LoVo (cell line): Measurements from ENCODE around the gene LRBA.

ENCODE experiments used
- DNase-seq: peaks from one replicate; pipeline ENCODE4 v3.0.0-alpha.2; 2016; ENCODE audit warnings: low spot score

The LRBA gene

GRCh38 chr4:150725957-150726523, 289.0 kb downstream of the LRBA start:
- DNase-seq = no peak

- DNase-seq = no peak
Measured at GRCh38 chr4:150723727-150724411, 291.2 kb downstream of the LRBA start.

DNA sequence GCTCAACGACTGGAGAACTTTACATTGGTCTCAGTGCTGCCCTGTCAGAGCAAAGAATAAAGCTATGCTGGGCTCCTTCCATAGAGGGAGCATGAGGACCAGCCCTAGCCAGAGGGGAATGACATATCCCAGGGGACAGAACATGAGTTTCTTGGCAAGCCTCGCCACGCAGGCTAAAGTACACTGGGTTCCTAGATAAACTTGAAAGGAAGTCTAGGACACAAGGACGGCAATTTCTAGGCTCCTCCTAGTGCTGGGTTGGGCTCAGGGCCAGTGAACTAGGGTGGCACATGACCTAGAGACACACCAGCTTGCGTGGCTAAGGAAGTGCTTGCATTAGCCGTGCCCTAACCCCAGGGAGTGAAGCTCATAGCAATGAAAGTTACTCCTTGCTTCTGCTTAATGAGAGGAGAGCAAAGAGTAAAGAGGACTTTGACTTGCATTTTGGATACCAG, 292.1 kb downstream of the LRBA start:
- peak; percentile 86 for DNase-seq

DNA sequence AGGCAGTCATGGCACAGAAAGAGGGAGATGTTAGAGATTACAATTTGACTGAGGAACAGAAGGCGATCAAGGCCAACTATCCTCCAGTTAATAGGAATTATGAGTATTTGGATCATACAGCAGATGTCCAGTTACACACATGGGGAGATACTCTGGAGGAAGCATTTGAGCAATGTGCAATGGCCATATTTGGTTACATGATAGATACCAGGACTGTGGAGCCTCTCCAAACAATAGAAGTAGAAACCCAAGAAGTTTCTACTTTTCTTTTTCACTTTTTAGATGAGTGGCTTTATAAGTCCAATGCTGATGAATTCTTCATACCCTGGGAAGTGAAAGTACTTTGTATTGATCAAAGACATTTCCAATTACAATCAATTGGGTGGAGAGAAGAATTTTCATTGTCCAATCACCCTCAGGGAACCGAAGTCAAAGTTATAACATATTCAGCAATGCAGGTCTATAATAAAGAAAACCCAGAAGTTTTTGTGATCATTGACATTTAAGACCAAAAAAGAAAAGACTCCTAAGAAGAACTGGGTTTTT, 294.0 kb downstream of the LRBA start:
- no peak for DNase-seq

- no peak for DNase-seq
Measured at GRCh38 chr4:150717952-150718351, 297.1 kb downstream of the LRBA start.

DNA sequence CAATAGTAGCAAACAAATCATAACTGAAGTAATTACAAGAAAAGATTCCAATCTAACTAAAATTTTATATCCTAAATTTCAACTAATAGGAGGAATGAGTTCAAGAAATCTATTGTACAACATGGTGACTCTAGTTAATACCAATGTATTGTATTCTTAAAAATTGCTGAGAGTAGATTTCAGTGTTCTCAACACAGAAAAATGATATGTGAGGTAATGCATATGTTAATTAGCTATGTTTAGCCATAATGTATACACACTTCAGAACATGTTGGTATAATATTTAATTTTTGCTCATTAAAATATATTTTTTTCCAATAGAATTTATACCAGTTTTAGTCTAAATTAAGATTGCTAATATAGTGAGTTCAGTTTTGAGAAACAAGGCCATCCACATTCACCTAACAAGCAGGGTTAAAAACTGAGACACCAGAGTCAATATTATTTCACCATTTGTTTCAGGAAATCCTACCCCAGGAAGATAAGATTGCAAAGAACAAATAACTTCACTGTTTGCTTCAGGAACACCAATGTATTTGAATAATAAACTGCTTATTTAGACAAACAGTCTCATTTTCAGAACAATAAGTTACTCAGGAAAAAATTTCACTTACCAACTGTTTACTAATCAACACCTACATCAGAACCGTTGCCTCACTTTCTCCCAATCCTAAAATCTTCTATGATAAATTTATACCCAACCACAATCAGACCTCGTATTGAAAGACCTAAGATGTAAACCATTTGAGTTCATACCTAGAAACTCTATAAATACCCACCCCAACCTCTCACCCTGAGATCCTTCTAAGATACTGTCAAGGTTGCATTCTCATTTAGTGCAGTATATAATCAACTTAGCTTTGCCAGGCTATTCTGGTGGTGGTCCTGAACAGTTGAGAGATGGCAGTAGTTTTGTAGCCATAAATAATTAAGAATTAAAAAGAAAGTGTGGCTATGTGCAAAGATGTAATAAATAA, 300.3 kb downstream of the LRBA start:
- DNase-seq = no peak

- DNase-seq = no peak
Measured at GRCh38 chr4:150713251-150713650, 301.8 kb downstream of the LRBA start.

DNA sequence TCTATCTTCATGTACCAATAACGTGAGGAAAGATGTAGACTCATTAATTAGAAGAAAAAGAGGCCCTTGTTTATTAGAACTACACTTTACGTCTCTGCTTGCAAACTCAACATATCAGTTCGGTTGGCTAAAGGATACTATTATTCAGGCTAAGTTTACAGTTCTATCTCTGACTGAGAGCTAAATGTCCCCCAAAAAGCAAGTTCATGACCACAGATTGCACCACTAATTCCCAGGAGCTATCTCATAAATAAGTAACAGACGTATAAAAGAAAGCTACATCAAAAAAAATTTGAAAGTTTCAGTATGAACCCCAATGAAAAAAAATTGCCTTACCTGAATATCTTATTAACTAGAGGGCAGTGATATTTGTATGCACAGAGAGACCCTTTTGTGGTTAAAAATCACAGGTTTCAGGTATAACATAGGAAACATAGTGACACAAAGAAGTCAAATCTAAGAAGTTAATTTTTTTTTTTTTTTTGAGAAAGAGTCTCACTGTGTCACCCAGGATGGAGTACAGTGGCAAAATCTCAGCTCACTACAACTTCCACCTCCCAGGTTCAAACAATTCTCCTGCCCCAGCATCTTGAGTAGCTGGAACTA, 304.2 kb downstream of the LRBA start:
- DNase-seq = no peak

GRCh38 chr4:150708004-150708403, 307.1 kb downstream of the LRBA start:
- no peak for DNase-seq

GRCh38 chr4:150699599-150699998, 315.5 kb downstream of the LRBA start:
- no peak for DNase-seq

DNA sequence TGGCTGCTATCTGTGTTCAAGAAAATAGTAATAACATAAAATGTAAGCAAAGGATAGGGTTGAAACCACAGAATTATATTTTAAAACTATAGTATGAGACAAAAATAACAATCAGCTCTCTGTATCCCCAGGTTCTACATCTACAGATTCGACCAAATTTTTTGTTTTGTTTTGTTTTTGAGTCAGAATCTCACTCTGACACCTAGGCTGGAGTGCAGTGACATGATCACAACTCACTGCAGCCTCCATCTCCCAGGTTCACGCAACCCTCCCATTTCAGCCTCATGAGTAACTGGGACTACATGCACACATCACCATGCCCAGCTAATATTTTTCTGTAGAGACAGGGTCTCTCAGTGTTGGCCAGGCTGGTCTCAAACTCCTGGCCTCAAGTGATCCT, 319.9 kb downstream of the LRBA start:
- DNase-seq = no peak

- no peak for DNase-seq
Measured at GRCh38 chr4:150694438-150694837, 320.6 kb downstream of the LRBA start.

- no peak for DNase-seq
Measured at GRCh38 chr4:150683775-150684350, 331.2 kb downstream of the LRBA start.

DNA sequence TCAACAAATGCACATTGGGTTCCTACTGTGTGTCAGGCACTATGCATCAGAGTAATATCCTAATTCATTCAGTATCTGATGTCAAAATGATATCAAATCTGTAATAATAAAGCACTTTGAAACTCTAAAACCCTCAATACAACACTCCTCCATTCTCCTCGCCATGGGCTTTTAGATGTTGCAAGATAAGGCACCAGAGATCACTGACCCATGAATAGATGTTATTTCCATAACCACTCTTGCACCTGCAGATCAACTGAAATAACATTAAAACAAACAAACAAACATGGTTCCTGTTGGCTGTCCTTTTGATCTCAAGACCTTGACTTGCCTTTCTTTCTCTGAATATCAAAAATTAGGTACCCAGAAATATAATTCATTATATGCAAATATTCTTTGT, 333.0 kb downstream of the LRBA start:
- DNase-seq = no peak

- DNase-seq = no peak
Measured at GRCh38 chr4:150681063-150681462, 334.0 kb downstream of the LRBA start.

GRCh38 chr4:150680651-150681050, 334.4 kb downstream of the LRBA start:
- no peak for DNase-seq

- DNase-seq = no peak
Measured at GRCh38 chr4:150679765-150680343, 335.2 kb downstream of the LRBA start.

DNA sequence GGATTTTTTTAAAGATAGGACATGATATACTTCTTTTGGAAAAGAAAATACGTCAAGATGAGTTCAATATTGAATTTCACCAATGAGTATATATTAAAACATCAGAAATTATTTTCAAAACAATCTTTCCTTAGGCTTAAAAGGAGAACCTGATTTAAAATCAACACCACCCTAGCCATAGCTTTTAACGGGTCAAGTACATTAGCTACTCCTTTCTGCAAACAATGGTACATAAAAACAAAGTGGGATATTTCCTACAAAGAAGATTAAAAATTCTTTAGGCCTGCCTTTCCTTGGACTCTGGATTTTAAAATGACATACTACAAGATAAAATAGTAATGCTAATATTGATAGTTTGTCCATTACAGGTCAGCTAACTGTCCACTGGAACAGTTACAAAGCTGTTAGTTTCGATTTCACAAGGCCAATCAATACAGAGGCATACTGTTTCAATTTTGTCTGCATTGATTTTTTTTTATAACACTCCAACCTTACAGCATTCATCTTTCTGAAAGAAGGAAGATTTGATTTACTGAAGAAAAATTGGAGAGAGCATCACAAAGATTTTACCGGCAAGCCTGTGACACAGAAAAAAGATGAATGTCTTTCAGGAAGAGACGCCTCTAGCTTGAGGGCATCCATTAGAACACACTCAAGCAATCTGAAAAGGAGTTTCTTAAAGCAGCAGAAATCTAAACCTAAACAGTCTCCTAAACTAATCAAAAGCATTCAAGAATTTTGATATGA, 335.9 kb downstream of the LRBA start:
- DNase-seq = no peak

DNA sequence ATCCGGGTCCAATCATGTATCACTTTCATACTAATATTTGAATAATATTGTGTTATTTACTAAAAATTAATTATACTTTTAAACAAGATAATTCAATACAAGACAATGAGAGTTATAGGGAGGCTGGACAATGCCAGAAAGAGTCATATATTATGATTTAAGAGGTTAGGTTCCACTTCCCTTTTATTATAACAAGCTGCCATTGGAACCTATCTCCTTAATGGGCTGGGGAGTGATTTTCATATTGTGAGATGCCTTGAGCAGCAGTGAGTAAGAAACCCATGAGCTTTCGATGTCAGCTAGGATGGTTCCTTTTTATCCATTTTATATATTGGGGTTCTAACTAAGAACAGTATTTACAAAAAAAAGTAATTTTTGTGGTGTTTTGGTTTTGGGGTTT, 341.3 kb downstream of the LRBA start:
- DNase-seq = no peak

DNA sequence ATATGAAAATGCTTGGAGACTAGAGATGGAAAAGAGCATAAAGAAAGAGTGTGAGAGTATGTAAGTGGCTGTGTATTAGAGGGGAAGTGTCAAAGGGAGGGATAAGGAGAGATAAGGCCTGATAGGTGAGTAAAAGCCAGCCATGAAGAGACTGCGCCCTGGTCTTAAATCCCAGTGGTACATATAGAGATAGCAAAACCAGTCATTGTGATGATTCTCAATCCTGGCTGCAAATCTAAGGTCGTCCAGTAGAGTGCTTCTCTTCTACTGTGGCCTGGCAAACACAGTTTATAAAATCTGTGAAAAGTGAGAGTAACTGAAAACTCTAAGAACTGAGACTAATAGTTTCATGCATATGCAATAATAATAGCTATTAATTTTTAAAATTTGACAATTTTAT, 346.3 kb downstream of the LRBA start:
- DNase-seq = no peak

DNA sequence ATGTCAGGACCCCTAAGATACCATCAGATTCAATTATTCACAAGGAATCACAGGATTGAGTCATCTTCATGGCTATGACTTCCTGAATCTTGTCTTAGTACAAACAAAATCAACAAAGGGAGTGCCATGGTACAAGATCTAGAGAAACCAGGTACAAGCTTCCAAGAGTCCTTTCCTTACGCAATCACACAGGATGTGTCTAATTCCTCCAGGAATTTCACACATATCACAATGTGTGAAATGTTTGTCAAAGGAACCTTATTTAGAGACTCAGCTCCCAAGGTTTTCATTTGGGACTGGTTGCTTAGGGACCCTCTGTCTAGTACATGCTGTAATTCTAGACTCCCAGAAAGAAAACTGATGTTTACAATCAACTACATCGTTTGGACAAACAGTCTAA, 350.1 kb downstream of the LRBA start:
- peak; percentile 60 for DNase-seq
